Limb (tissue), 2 donors: Measurements from ENCODE around the gene APOBEC3G.
"Not testable (repeated sequence)": the region's sequence is repeated elsewhere in the genome, so short reads cannot be mapped to it uniquely, and the experiment has no call there.

Experiments
- DNase-seq, 2 donors: peaks; one replicate each; pipeline ENCODE4 v3.0.0-alpha.2; 2016; ENCODE audit errors: extremely low spot score in 2 of 2

The APOBEC3G gene

GRCh38 chr22:39077026-39077840 lies at the start of gene APOBEC3G:
APOBEC3G (plus strand) TSS chr22:39077275; CDS start chr22:39077362, 87 bp downstream.
- DNase-seq, result not testable (repeated sequence)

GRCh38 chr22:39027717-39028116 lies 49.4 kb upstream of the APOBEC3G start:
- DNase-seq, result no peak

GRCh38 chr22:39028281-39028680 lies 48.8 kb upstream of the APOBEC3G start:
- DNase-seq, result no peak

GRCh38 chr22:39029227-39029626 lies 47.8 kb upstream of the APOBEC3G start:
- no peak for DNase-seq

GRCh38 chr22:39030705-39031104 lies 46.4 kb upstream of the APOBEC3G start:
- DNase-seq, result no peak

GRCh38 chr22:39031434-39032295 lies 45.4 kb upstream of the APOBEC3G start:
- not testable (repeated sequence) for DNase-seq

GRCh38 chr22:39037071-39037470 lies 40.0 kb upstream of the APOBEC3G start:
- DNase-seq, result not testable (repeated sequence)

GRCh38 chr22:39039306-39040126 lies 37.6 kb upstream of the APOBEC3G start:
- no peak for DNase-seq

GRCh38 chr22:39040155-39040537 lies 36.9 kb upstream of the APOBEC3G start:
- not testable (repeated sequence) for DNase-seq

GRCh38 chr22:39040538-39041296 lies 36.4 kb upstream of the APOBEC3G start, which contains the start of gene APOBEC3F:
APOBEC3F (plus strand) TSS chr22:39040864; CDS start chr22:39040961, 97 bp downstream.
- peak in 1 of 2 donors; percentile 50 for DNase-seq

- DNase-seq, result no peak
Measured at GRCh38 chr22:39041908-39042307, 35.2 kb upstream of the APOBEC3G start.

GRCh38 chr22:39043063-39043462 lies 34.0 kb upstream of the APOBEC3G start:
- not testable (repeated sequence) for DNase-seq

- DNase-seq, result not testable (repeated sequence)
Measured at GRCh38 chr22:39045136-39045535, 31.9 kb upstream of the APOBEC3G start.

GRCh38 chr22:39049486-39049885 lies 27.6 kb upstream of the APOBEC3G start:
- DNase-seq, result not testable (repeated sequence)

GRCh38 chr22:39051844-39052495 lies 25.1 kb upstream of the APOBEC3G start:
- not testable (repeated sequence) for DNase-seq

GRCh38 chr22:39055658-39056057 lies 21.4 kb upstream of the APOBEC3G start:
- DNase-seq, result no peak

- DNase-seq, result not testable (repeated sequence)
Measured at GRCh38 chr22:39061290-39061689, 15.8 kb upstream of the APOBEC3G start.

- DNase-seq, result not testable (repeated sequence)
Measured at GRCh38 chr22:39061951-39062350, 15.1 kb upstream of the APOBEC3G start.

GRCh38 chr22:39063904-39064303 lies 13.2 kb upstream of the APOBEC3G start:
- DNase-seq, result not testable (repeated sequence)
